Left ventricle myocardium inferior (tissue), 1 donor: Measurements from ENCODE around the gene SCN1B. TPM values are rescaled to one million over a fixed set of nuclear protein-coding genes. Genes with fewer than 3 reads are reported as not detected.

ENCODE experiments used
- DNase-seq: peaks from one replicate; pipeline ENCODE4 v3.0.0-alpha.2; 2020
- H3K27ac ChIP-seq: fragments of 200-600 bp; replicated peaks from 2 replicates; pipeline ENCODE4 v1.8.0; 2021
- H3K27me3 ChIP-seq: fragments of 200-600 bp; 2 replicates; pipeline ENCODE4 v1.8.0; 2021; ENCODE audit warnings: low read depth
- H3K36me3 ChIP-seq: fragments of 200-600 bp; 2 replicates; pipeline ENCODE4 v1.8.0; 2021
- H3K4me1 ChIP-seq: fragments of 200-600 bp; 2 replicates; pipeline ENCODE4 v1.8.0; 2021
- H3K4me3 ChIP-seq: fragments of 200-600 bp; 2 replicates; pipeline ENCODE4 v1.8.0; 2021; ENCODE audit warnings: mild to moderate bottlenecking, moderate library complexity
- H3K9me3 ChIP-seq: fragments of 200-600 bp; replicated peaks from 2 replicates; pipeline ENCODE4 v1.8.0; 2021
- CTCF ChIP-seq: fragments of 200-600 bp; IDR thresholded peaks from 2 replicates; pipeline ENCODE4 v1.8.0; 2021; ENCODE audit warnings: antibody characterized with exemption, mild to moderate bottlenecking, borderline replicate concordance
- intact Hi-C: fragments of 100-400 bp; cut with micrococcal nuclease; formaldehyde crosslinking; loops from one replicate; pipeline ENCODE4 v1.11.0; 2022
- total RNA-seq: library from RNA; stranded (reverse); fragmentation: NEBNext Ultra II Directional; extraction: Animal tissue kit (Norgen Biotek cat#: 25700); gene quantifications from one replicate; pipeline ENCODE4 v1.2.1, GENCODE V29; 2021
- donor health status: DM: no; HTN: yes; CAD: no; lungs with severe emphysema.

The SCN1B gene
- total RNA-seq, 1 donor from 2014 or later = 52.8 TPM

GRCh38 chr19:35038623-35039512 lies 8.6 kb downstream of the SCN1B start:
- intact Hi-C loops = no loop called here
- Histone ChIP-seq H3K4me1 (peaks cover 64% of the 10 kb centered on the region), H3K36me3 (peaks cover 10% of the 10 kb centered on the region), H3K27ac (peak overlapping the region; percentile 89), H3K4me3 (peak overlapping the region; percentile 50), H3K27me3 (no peaks in the 10 kb centered on the region), H3K9me3 (no peaks in the 10 kb centered on the region)
- no peak for TF ChIP-seq CTCF
- peak; percentile 34 for DNase-seq

- intact Hi-C loops = no loop called here
- no peak for DNase-seq
- no peak for TF ChIP-seq CTCF
- H3K27me3 ChIP-seq = no peaks in the 10 kb centered on the region
- peak overlapping the region; percentile 50 for H3K4me3 ChIP-seq
- H3K27ac ChIP-seq = peak overlapping the region; percentile 89
- H3K4me1 ChIP-seq = peaks cover 58% of the 10 kb centered on the region
- H3K36me3 ChIP-seq = no peaks in the 10 kb centered on the region
- no peaks in the 10 kb centered on the region for H3K9me3 ChIP-seq
These were observed 9.9 kb downstream of the SCN1B start for GRCh38 chr19:35039881-35040825.

- no peaks in the 10 kb centered on the region for H3K36me3 ChIP-seq
- H3K27ac ChIP-seq = peak overlapping the region; percentile 89
- peaks cover 58% of the 10 kb centered on the region for H3K4me1 ChIP-seq
- no peak for TF ChIP-seq CTCF
- DNase-seq = peak; percentile 95
- intact Hi-C loops = no loop called here
- no peaks in the 10 kb centered on the region for H3K9me3 ChIP-seq
- H3K27me3 ChIP-seq = no peaks in the 10 kb centered on the region
- H3K4me3 ChIP-seq = peak overlapping the region; percentile 50
These were observed 10.7 kb downstream of the SCN1B start for GRCh38 chr19:35040826-35041547.

GRCh38 chr19:35041548-35042055 lies 11.3 kb downstream of the SCN1B start, which contains the start of gene HPN:
TSS of gene HPN (plus strand) at chr19:35041721. CDS start at chr19:35042507, 786 bp downstream.
- Histone ChIP-seq H3K27ac (peak within 1 kb of the TSS; percentile 89), H3K4me1 (peaks cover 58% of the 10 kb centered on the region), H3K4me3 (peak within 1 kb of the TSS; percentile 50), H3K36me3 (no peaks in the 10 kb centered on the region), H3K9me3 (no peaks in the 10 kb centered on the region), H3K27me3 (no peaks in the 10 kb centered on the region)
- DNase-seq = no peak
- TF ChIP-seq CTCF = no peak
- intact Hi-C loops = no loop called here
